HepG2 (cell line): Measurements from ENCODE around the gene ABHD2. TPM values are rescaled to one million over a fixed set of nuclear protein-coding genes. Genes with fewer than 3 reads are reported as not detected.

ENCODE experiments used
- ATAC-seq: fragments of 200-7000 bp; cut with Tn5 transposase; 3 replicates; pipeline ENCODE4 v1.9.1; 2020; ENCODE audit warnings: mild to moderate bottlenecking, moderate library complexity
- BruUV-seq: library from RNA; stranded (reverse); fragments of 400-500 nt; replicated peaks from 2 replicates; lab custom pipeline; 2021; lab: Mats Ljungman, UMichigan
- CTCF ChIA-PET: fragments of 300-600 bp; formaldehyde crosslinking; extraction: SDS; loops from one replicate; lab custom pipeline; 2021; ENCODE audit warnings: low total read pairs, inconsistent platforms, low intra/inter-chr PET ratio; lab: Yijun Ruan, JAX
- POLR2A ChIA-PET: fragments of 350-600 bp; sonication (Branson Sonifier 250); formaldehyde crosslinking; loops from one replicate; lab custom pipeline; 2020; ENCODE audit warnings: antibody characterized with exemption, inconsistent platforms; lab: Yijun Ruan, JAX
- DNase-seq: peaks from one replicate; pipeline ENCODE4 v3.0.0-alpha.2; 2015; ENCODE audit warnings: low spot score
- FAIRE-seq: peaks from 3 replicates; lab custom pipeline; 2011; peaks lifted over from hg19 to GRCh38; lab: Jason Lieb, UNC
- H2AFZ ChIP-seq: one replicate; pipeline ENCODE4 v1.6.1; 2011; ENCODE audit warnings: low read length, inconsistent platforms
- H3K27ac ChIP-seq: fragments of 300-600 bp; 3 replicates; pipeline ENCODE4 v1.8.0; 2011; ENCODE audit warnings: mixed run types, mild to moderate bottlenecking, mixed read lengths, low read length, inconsistent platforms; ENCODE audit not compliant: insufficient read depth; ENCODE audit errors: extremely low read length
- H3K27me3 ChIP-seq, 2 experiments: fragments of 200-600 bp in 1 of 2; 2 replicates in 1 of 2; 3 replicates in 1 of 2; pipeline versions ENCODE4 v1.6.0 to v1.8.0; 2011; ENCODE audit warnings: low read length in 2 of 2, mild to moderate bottlenecking in 2 of 2, moderate library complexity in 2 of 2, inconsistent platforms in 1 of 2; ENCODE audit not compliant: insufficient read depth in 2 of 2, control insufficient read depth in 1 of 2
- H3K36me3 ChIP-seq, 2 experiments: fragments of 200-600 bp in 1 of 2; replicated peaks in 1 of 2; 2 replicates in 1 of 2; 3 replicates in 1 of 2; pipeline versions ENCODE4 v1.5.1 to v1.8.0; 2011; ENCODE audit warnings: low read length in 2 of 2, inconsistent platforms in 1 of 2; ENCODE audit not compliant: insufficient read depth in 2 of 2, control insufficient read depth in 1 of 2
- H3K4me1 ChIP-seq: 2 replicates; pipeline ENCODE4 v1.5.1; 2012; ENCODE audit warnings: low read length, inconsistent platforms; ENCODE audit not compliant: insufficient read depth
- H3K4me2 ChIP-seq: 2 replicates; pipeline ENCODE4 v1.6.0; 2011; ENCODE audit warnings: low read depth, low read length, inconsistent platforms
- H3K4me3 ChIP-seq, 3 experiments: fragments of 200-600 bp in 1 of 3; sonication (generic), shearing (Covaris generic) in 1 of 3; replicated peaks in 1 of 3; 2 replicates each; pipeline ENCODE4 v1.5.1; 2011 to 2016; ENCODE audit warnings: low read length in 3 of 3, inconsistent platforms in 2 of 3, low read depth in 2 of 3, mild to moderate bottlenecking in 2 of 3, control low read depth in 1 of 3, mixed read lengths in 1 of 3; ENCODE audit not compliant: insufficient read depth in 1 of 3
- H3K79me2 ChIP-seq: one replicate; pipeline ENCODE4 v1.6.1; 2011; ENCODE audit warnings: low read length, inconsistent platforms; ENCODE audit not compliant: insufficient read depth
- H3K9ac ChIP-seq: 2 replicates; pipeline ENCODE4 v1.6.0; 2011; ENCODE audit warnings: mild to moderate bottlenecking, low read depth, low read length, inconsistent platforms; ENCODE audit not compliant: insufficient read depth
- H3K9me3 ChIP-seq: 2 replicates; pipeline ENCODE4 v1.5.1; 2012; ENCODE audit warnings: mild to moderate bottlenecking, low read length
- H4K20me1 ChIP-seq: 2 replicates; pipeline ENCODE4 v1.6.0; 2011; ENCODE audit warnings: inconsistent platforms, mild to moderate bottlenecking, low read length, moderate library complexity; ENCODE audit not compliant: insufficient read depth
- CREB1 ChIP-seq, 2 experiments: fragments of 450-650 bp in 1 of 2; IDR thresholded peaks; 2 replicates each; pipeline ENCODE4 v1.6.1; 2016 to 2017; ENCODE audit warnings: control low read depth in 1 of 2, mild to moderate bottlenecking in 1 of 2, missing compliant biosample characterization in 1 of 2, missing genetic modification characterization in 1 of 2
- SIX1 ChIP-seq: sonication (generic); formaldehyde crosslinking; IDR thresholded peaks from 2 replicates; pipeline ENCODE4 v1.4.0; 2020; ENCODE audit warnings: missing genetic modification reagents, borderline replicate concordance
- SNAPC2 ChIP-seq: sonication (generic); formaldehyde crosslinking; IDR thresholded peaks from 2 replicates; pipeline ENCODE4 v1.8.1; 2022; ENCODE audit warnings: mild to moderate bottlenecking, missing genetic modification reagents
- SOX5 ChIP-seq: IDR thresholded peaks from 2 replicates; pipeline ENCODE4 v1.6.1; 2016; ENCODE audit warnings: borderline replicate concordance
- ZKSCAN1 ChIP-seq: fragments of 150-350 bp; IDR thresholded peaks from 2 replicates; pipeline ENCODE4 v1.6.1; 2014; ENCODE audit warnings: low read length
- ZKSCAN8 ChIP-seq: IDR thresholded peaks from 2 replicates; pipeline ENCODE4 v1.6.1; 2016; ENCODE audit warnings: borderline replicate concordance, missing genetic modification reagents, missing compliant biosample characterization
- ZMYM4 ChIP-seq: sonication (generic); formaldehyde crosslinking; IDR thresholded peaks from 2 replicates; pipeline ENCODE4 v1.8.1; 2023; ENCODE audit warnings: mild to moderate bottlenecking, missing genetic modification reagents
- ZNF672 ChIP-seq: sonication (generic); formaldehyde crosslinking; IDR thresholded peaks from 2 replicates; pipeline ENCODE4 v1.8.1; 2022; ENCODE audit warnings: missing genetic modification reagents
- ZNF776 ChIP-seq: sonication (generic); formaldehyde crosslinking; IDR thresholded peaks from 2 replicates; pipeline ENCODE4 v1.4.0; 2020; ENCODE audit warnings: mild to moderate bottlenecking, missing genetic modification reagents
- ZNF839 ChIP-seq: sonication (generic); formaldehyde crosslinking; IDR thresholded peaks from 2 replicates; pipeline ENCODE4 v1.4.0; 2020; ENCODE audit warnings: missing genetic modification reagents, mild to moderate bottlenecking, borderline replicate concordance
- WGBS: methylation state at CpG from one replicate; pipeline ENCODE4 v1.1.6; 2017; ENCODE audit warnings: low lambda C conversion rate; 5-methylcytosine and 5-hydroxymethylcytosine counted together
- in situ Hi-C: cut with HindIII; loops from 2 replicates; pipeline ENCODE4 v1.10.0; 2017; ENCODE audit warnings: low pct_unique_long_range_greater_than_20kb; ENCODE audit not compliant: extremely low pct_ligation_motif_present
- intact Hi-C: fragments of 100-400 bp; cut with micrococcal nuclease; formaldehyde crosslinking; loops from one replicate; pipeline ENCODE4 v1.10.0; 2022; ENCODE audit not compliant: unreplicated experiment
- polyA plus RNA-seq, 8 experiments: library from polyadenylated mRNA; depleted of rRNA in 3 of 8; stranded (reverse) in 7 of 8; unstranded in 1 of 8; fragments of >200 nt; fragmentation: Illumina TruSeq in 4 of 8; extraction: Trizol in 4 of 8; gene quantifications; 2 replicates each; pipeline versions ENCODE4 v1.2.1 to v1.2.3, GENCODE V29; 2011 to 2016; ENCODE audit warnings: low read depth in 4 of 8, missing spikeins in 1 of 8, mixed read lengths in 1 of 8; ENCODE audit not compliant: insufficient read depth in 1 of 8
- total RNA-seq, 5 experiments: library from RNA; depleted of rRNA; stranded (reverse); fragments of >200 nt; fragmentation: Illumina TruSeq; extraction: Trizol; gene quantifications; 2 replicates each; pipeline ENCODE4 v1.2.3, GENCODE V29; 2016; ENCODE audit warnings: low read depth in 1 of 5
- TF ChIP-seq, protein P1 (sequence below): sonication (generic); formaldehyde crosslinking; conservative IDR thresholded peaks from 2 replicates; pipeline ENCODE4 v1.4.0; 2020; ENCODE audit warnings: mild to moderate bottlenecking, missing genetic modification reagents, moderate library complexity
- TF ChIP-seq, protein P2 (sequence below): sonication (generic); formaldehyde crosslinking; IDR thresholded peaks from 2 replicates; pipeline ENCODE4 v1.4.0; 2020; ENCODE audit warnings: mild to moderate bottlenecking, low read depth, missing genetic modification reagents
- TF ChIP-seq, protein P3 (sequence below): sonication (generic); formaldehyde crosslinking; IDR thresholded peaks from 2 replicates; pipeline ENCODE4 v1.4.0; 2020; ENCODE audit warnings: missing genetic modification reagents

The ABHD2 gene
- total and polyA plus RNA-seq, 2 of the 13 experiments (the other 11 are each of a cell fraction or from before 2014, with no cell fraction given) = 14.8 to 22.4 TPM

DNA sequence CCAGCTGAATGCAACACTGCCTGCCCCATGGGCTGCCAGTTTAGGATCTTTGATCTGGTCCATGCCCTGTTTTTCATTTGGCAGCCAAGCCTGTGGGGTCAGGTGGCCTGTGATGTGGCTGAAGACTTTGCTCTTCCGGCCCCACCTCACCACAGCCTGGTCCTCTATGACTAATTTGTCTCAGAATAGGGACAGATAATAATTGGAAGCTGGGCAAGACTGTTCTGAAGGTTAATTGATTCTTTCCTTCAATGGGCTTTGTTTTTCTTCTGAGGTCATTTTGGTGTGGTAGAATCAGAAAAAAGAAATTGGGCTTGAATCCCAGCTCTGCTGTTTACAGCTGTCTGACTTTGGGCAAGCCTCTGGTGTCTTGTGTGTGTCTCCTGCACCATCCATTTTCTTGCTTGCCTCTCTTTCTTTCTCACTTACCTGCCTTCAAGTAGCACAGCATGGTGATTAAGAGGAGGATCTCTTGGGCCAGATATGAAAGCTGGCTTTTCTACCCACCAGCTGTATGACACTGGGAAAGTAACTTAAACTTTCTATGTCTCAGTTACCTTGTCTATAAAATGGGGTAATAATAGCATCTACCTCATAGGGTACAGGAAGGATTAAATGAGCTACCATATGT is 24.2 kb downstream of the ABHD2 start (continued):
- TF ChIP-seq CREB1 (IDR thresholded peaks at IDR 0.05) (no peak; the same call in 1 of the 2 replicates), CREB1 (CRISPR knock-in tag; IDR thresholded peaks at IDR 0.05) (peak; percentile 81), SOX5 (CRISPR knock-in tag) (peak; percentile 62; the same call in 1 of the 2 replicates), ZNF839 (CRISPR knock-in tag) (no peak)
- TF ChIP-seq, protein P1, sequence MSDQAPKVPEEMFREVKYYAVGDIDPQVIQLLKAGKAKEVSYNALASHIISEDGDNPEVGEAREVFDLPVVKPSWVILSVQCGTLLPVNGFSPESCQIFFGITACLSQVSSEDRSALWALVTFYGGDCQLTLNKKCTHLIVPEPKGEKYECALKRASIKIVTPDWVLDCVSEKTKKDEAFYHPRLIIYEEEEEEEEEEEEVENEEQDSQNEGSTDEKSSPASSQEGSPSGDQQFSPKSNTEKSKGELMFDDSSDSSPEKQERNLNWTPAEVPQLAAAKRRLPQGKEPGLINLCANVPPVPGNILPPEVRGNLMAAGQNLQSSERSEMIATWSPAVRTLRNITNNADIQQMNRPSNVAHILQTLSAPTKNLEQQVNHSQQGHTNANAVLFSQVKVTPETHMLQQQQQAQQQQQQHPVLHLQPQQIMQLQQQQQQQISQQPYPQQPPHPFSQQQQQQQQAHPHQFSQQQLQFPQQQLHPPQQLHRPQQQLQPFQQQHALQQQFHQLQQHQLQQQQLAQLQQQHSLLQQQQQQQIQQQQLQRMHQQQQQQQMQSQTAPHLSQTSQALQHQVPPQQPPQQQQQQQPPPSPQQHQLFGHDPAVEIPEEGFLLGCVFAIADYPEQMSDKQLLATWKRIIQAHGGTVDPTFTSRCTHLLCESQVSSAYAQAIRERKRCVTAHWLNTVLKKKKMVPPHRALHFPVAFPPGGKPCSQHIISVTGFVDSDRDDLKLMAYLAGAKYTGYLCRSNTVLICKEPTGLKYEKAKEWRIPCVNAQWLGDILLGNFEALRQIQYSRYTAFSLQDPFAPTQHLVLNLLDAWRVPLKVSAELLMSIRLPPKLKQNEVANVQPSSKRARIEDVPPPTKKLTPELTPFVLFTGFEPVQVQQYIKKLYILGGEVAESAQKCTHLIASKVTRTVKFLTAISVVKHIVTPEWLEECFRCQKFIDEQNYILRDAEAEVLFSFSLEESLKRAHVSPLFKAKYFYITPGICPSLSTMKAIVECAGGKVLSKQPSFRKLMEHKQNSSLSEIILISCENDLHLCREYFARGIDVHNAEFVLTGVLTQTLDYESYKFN (CRISPR knock-in tag) = peak; percentile 85
- TF ChIP-seq, all 625 proteins: peak for 81

DNA sequence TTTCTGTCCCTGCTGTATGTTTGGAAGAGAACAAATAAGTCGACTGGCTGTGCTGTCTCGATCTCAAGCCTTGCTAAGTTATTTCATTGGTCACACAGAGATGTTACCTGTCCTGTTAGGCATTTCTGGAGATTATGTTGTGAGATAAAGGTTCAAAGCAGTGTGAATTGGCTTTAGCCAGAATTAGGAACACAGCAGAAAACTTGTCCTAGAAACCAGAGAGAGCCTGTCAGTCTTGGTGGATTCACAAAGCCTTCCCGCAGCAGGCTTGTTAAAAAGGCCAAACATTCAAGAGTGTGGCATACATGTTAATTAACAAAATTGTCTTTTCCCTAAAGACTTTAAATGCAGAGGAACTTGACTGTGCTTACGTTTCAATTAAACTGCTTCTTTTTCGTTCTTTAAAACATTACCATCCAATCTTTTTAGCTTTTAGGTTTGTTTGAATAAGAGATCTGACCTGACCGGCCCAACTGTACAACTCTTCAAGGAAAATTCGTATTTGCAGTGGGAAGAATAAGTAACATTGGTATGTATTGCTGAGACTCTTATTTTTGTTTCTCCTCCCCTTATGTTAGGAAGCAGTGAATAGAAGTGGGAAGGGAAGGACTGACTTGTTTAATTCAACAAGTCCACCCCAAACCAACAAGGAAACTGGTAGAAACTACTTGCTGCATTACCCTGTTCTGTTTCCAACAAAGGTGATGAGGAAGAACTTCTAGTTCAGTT is 25.2 kb downstream of the ABHD2 start:
- peaks cover 78% of the 10 kb centered on the region for H3K4me1 ChIP-seq
- H3K4me3 ChIP-seq = no peak overlapping the region
- in situ Hi-C loops (no loop called here), intact Hi-C loops (no loop called here)
- POLR2A ChIA-PET = interaction anchor here (0.6 to 2.4 kb wide), 11 partner anchors 8 to 45 kb away, joined by 3 to 16 read pairs (median 4); partner anchors contain the start of gene ABHD2
- 91% methylated on average over 7 of the region's 7 CpGs for WGBS
- H4K20me1 ChIP-seq = no peaks in the 10 kb centered on the region
- no TSS peak for BruUV-seq
- H3K27me3 ChIP-seq = no peaks in the 10 kb centered on the region
- peak overlapping the region; percentile 50; the same call in 1 of the 2 replicates for H3K9ac ChIP-seq
- no peak for ATAC-seq
- peaks cover 5% of the 10 kb centered on the region for H3K79me2 ChIP-seq
- H3K27ac ChIP-seq = peak overlapping the region; percentile 69
- no peaks in the 10 kb centered on the region for H3K9me3 ChIP-seq
- DNase-seq = no peak
- no peak overlapping the region for H2AFZ ChIP-seq
- CTCF ChIA-PET = no interaction called here
- peaks cover 3 to 25% of the 10 kb centered on the region in 2 experiments for H3K36me3 ChIP-seq
- peak; percentile 12 for FAIRE-seq
- H3K4me2 ChIP-seq = 0 out of 2 replicates have a peak overlapping the region, but pooled peaks have one; percentile 40
- TF ChIP-seq ZMYM4 (CRISPR knock-in tag) = no peak
- TF ChIP-seq, protein P2, sequence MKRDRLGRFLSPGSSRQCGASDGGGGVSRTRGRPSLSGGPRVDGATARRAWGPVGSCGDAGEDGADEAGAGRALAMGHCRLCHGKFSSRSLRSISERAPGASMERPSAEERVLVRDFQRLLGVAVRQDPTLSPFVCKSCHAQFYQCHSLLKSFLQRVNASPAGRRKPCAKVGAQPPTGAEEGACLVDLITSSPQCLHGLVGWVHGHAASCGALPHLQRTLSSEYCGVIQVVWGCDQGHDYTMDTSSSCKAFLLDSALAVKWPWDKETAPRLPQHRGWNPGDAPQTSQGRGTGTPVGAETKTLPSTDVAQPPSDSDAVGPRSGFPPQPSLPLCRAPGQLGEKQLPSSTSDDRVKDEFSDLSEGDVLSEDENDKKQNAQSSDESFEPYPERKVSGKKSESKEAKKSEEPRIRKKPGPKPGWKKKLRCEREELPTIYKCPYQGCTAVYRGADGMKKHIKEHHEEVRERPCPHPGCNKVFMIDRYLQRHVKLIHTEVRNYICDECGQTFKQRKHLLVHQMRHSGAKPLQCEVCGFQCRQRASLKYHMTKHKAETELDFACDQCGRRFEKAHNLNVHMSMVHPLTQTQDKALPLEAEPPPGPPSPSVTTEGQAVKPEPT (CRISPR knock-in tag) = no peak
- no peak for TF ChIP-seq SIX1 (CRISPR knock-in tag)
- TF ChIP-seq, protein P3, sequence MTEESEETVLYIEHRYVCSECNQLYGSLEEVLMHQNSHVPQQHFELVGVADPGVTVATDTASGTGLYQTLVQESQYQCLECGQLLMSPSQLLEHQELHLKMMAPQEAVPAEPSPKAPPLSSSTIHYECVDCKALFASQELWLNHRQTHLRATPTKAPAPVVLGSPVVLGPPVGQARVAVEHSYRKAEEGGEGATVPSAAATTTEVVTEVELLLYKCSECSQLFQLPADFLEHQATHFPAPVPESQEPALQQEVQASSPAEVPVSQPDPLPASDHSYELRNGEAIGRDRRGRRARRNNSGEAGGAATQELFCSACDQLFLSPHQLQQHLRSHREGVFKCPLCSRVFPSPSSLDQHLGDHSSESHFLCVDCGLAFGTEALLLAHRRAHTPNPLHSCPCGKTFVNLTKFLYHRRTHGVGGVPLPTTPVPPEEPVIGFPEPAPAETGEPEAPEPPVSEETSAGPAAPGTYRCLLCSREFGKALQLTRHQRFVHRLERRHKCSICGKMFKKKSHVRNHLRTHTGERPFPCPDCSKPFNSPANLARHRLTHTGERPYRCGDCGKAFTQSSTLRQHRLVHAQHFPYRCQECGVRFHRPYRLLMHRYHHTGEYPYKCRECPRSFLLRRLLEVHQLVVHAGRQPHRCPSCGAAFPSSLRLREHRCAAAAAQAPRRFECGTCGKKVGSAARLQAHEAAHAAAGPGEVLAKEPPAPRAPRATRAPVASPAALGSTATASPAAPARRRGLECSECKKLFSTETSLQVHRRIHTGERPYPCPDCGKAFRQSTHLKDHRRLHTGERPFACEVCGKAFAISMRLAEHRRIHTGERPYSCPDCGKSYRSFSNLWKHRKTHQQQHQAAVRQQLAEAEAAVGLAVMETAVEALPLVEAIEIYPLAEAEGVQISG (CRISPR knock-in tag) = no peak
- TF ChIP-seq SNAPC2 (CRISPR knock-in tag) = no peak
- TF ChIP-seq ZNF672 (CRISPR knock-in tag) = no peak
- TF ChIP-seq ZNF776 (CRISPR knock-in tag) = no peak
- TF ChIP-seq ZKSCAN8 (CRISPR knock-in tag) = no peak
- no peak for TF ChIP-seq ZKSCAN1
